Heart left ventricle (tissue), 13 donors: ENCODE measurements around the gene GSTA2.

Experiments
- CTCF ChIP-seq, 12 donors: fragments of 200-600 bp; sonication (generic) in 4 of 12; IDR thresholded peaks; one replicate each; pipeline versions ENCODE4 v1.5.0 to v1.8.0; 2018 to 2022; ENCODE audit warnings: antibody characterized with exemption in 12 of 12, mild to moderate bottlenecking in 5 of 12
- POLR2A ChIP-seq, 2 donors: fragments of 450-650 bp; IDR thresholded peaks; one replicate each; pipeline ENCODE4 v1.6.1; 2017; ENCODE audit warnings: antibody characterized with exemption in 2 of 2, mild to moderate bottlenecking in 2 of 2, moderate library complexity in 2 of 2
- donor health status: ischemic (EF 13 %, LVEDD 7.1; RV severe dilation, severe dysfunction).
- donor health status: DM: no; HTN: yes; CAD: no.
- donor health status: DM: no; HTN: no; CAD: no.
- donor health status: ischemic (EF 25% LVEDD 6.9; RV normal size, moderate dysfunction).
- donor health status: ischemic (EF 25% LVEDD 5.7; RV mildly dilated, moderate dysfunction).
- donor health status: ischemic (EF 35%, LVEDD 5.7; RV mildly dilated, moderate dysfunction).
- donor health status: nonischemic (EF 11% LVEDD 7.7; RV severe dilation, severe dysfunction).
- donor health status: DM: yes; HTN: yes; CAD: no.
- donor health status: PGD.
- donor health status: ischemic (EF 29% LVEDD 5.4; RV normal size, mild dysfunction).
- donor health status: nonischemic (EF 23%, LVEDD 6.1; RV moderate dilation, normal function).

- TF ChIP-seq CTCF (IDR thresholded peaks at IDR 0.05), result no peak
- TF ChIP-seq POLR2A (IDR thresholded peaks at IDR 0.05), result no peak
Observed at GRCh38 chr6:52734072-52734471, 29.2 kb downstream of the GSTA2 start.
